CD4-positive, alpha-beta T cell treated with Interleukin-6 at 100 ng/mL for 8 hours (primary cell): ENCODE results near the gene GSC2.
"Not testable (repeated sequence)": the region's sequence is repeated elsewhere in the genome, so short reads cannot be mapped to it uniquely, and the experiment has no call there.

ENCODE experiments used
- DNase-seq: peaks from one replicate; pipeline ENCODE4 v3.0.0-alpha.2; 2020; ENCODE audit warnings: mixed read lengths, low spot score

GSC2 gene

GRCh38 chr22:19178065-19178656 is 28.1 kb upstream of the GSC2 start:
- DNase-seq = peak; percentile 39

GRCh38 chr22:19177164-19178064 is 27.3 kb upstream of the GSC2 start:
- DNase-seq = no peak

GRCh38 chr22:19176732-19177131 is 26.6 kb upstream of the GSC2 start:
- no peak for DNase-seq

- no peak for DNase-seq
Observed at GRCh38 chr22:19176175-19176643, 26.1 kb upstream of the GSC2 start.

- no peak for DNase-seq
Observed at GRCh38 chr22:19175602-19176174, 25.6 kb upstream of the GSC2 start.

GRCh38 chr22:19175026-19175601 is 25.0 kb upstream of the GSC2 start:
- no peak for DNase-seq

GRCh38 chr22:19174106-19175025 is 24.3 kb upstream of the GSC2 start:
- no peak for DNase-seq

- no peak for DNase-seq
Observed at GRCh38 chr22:19173047-19174035, 23.2 kb upstream of the GSC2 start.

- DNase-seq = no peak
Observed at GRCh38 chr22:19172213-19173046, 22.3 kb upstream of the GSC2 start.

- DNase-seq = no peak
Observed at GRCh38 chr22:19169947-19170318, 19.8 kb upstream of the GSC2 start.

- DNase-seq = no peak
Observed at GRCh38 chr22:19169002-19169946, 19.2 kb upstream of the GSC2 start.

- DNase-seq = no peak
Observed at GRCh38 chr22:19168088-19168890, 18.2 kb upstream of the GSC2 start.

- DNase-seq = no peak
Observed at GRCh38 chr22:19167106-19167869, 17.2 kb upstream of the GSC2 start.

GRCh38 chr22:19166421-19166820 is 16.3 kb upstream of the GSC2 start:
- no peak for DNase-seq

GRCh38 chr22:19164425-19164824 is 14.3 kb upstream of the GSC2 start:
- DNase-seq = no peak

- not testable (repeated sequence) for DNase-seq
Observed at GRCh38 chr22:19158649-19159048, 8.6 kb upstream of the GSC2 start.

GRCh38 chr22:19156109-19156508 is 6.0 kb upstream of the GSC2 start:
- not testable (repeated sequence) for DNase-seq
